HepG2 (cell line): ENCODE data around the gene KIF1C. TPM values are rescaled to one million over a fixed set of nuclear protein-coding genes. Genes with fewer than 3 reads are reported as not detected.

Source experiments
- ATAC-seq: fragments of 200-7000 bp; cut with Tn5 transposase; 3 replicates; pipeline ENCODE4 v1.9.1; 2020; ENCODE audit warnings: mild to moderate bottlenecking, moderate library complexity
- Bru-seq: library from RNA; stranded (reverse); fragments of 400-500 nt; gene quantifications from one replicate; lab custom pipeline; 2021; lab: Mats Ljungman, UMichigan
- BruChase-seq, 2 experiments: library from RNA; stranded (reverse); fragments of 400-500 nt; gene quantifications; one replicate each; lab custom pipeline; 2021; lab: Mats Ljungman, UMichigan
- BruUV-seq: library from RNA; stranded (reverse); fragments of 400-500 nt; replicated peaks from 2 replicates; lab custom pipeline; 2021; lab: Mats Ljungman, UMichigan
- CTCF ChIA-PET: fragments of 300-600 bp; formaldehyde crosslinking; extraction: SDS; loops from one replicate; lab custom pipeline; 2021; ENCODE audit warnings: low total read pairs, inconsistent platforms, low intra/inter-chr PET ratio; lab: Yijun Ruan, JAX
- POLR2A ChIA-PET: fragments of 350-600 bp; sonication (Branson Sonifier 250); formaldehyde crosslinking; loops from one replicate; lab custom pipeline; 2020; ENCODE audit warnings: antibody characterized with exemption, inconsistent platforms; lab: Yijun Ruan, JAX
- DNase-seq: peaks from one replicate; pipeline ENCODE4 v3.0.0-alpha.2; 2015; ENCODE audit warnings: low spot score
- FAIRE-seq: peaks from 3 replicates; lab custom pipeline; 2011; peaks lifted over from hg19 to GRCh38; lab: Jason Lieb, UNC
- H2AFZ ChIP-seq: one replicate; pipeline ENCODE4 v1.6.1; 2011; ENCODE audit warnings: low read length, inconsistent platforms
- H3K27ac ChIP-seq: fragments of 300-600 bp; 3 replicates; pipeline ENCODE4 v1.8.0; 2011; ENCODE audit warnings: mixed run types, mild to moderate bottlenecking, mixed read lengths, low read length, inconsistent platforms; ENCODE audit not compliant: insufficient read depth; ENCODE audit errors: extremely low read length
- H3K27me3 ChIP-seq, 2 experiments: fragments of 200-600 bp in 1 of 2; 2 replicates in 1 of 2; 3 replicates in 1 of 2; pipeline versions ENCODE4 v1.6.0 to v1.8.0; 2011; ENCODE audit warnings: low read length in 2 of 2, mild to moderate bottlenecking in 2 of 2, moderate library complexity in 2 of 2, inconsistent platforms in 1 of 2; ENCODE audit not compliant: insufficient read depth in 2 of 2, control insufficient read depth in 1 of 2
- H3K36me3 ChIP-seq, 2 experiments: fragments of 200-600 bp in 1 of 2; replicated peaks in 1 of 2; 2 replicates in 1 of 2; 3 replicates in 1 of 2; pipeline versions ENCODE4 v1.5.1 to v1.8.0; 2011; ENCODE audit warnings: low read length in 2 of 2, inconsistent platforms in 1 of 2; ENCODE audit not compliant: insufficient read depth in 2 of 2, control insufficient read depth in 1 of 2
- H3K4me1 ChIP-seq: 2 replicates; pipeline ENCODE4 v1.5.1; 2012; ENCODE audit warnings: low read length, inconsistent platforms; ENCODE audit not compliant: insufficient read depth
- H3K4me2 ChIP-seq: 2 replicates; pipeline ENCODE4 v1.6.0; 2011; ENCODE audit warnings: low read depth, low read length, inconsistent platforms
- H3K4me3 ChIP-seq, 3 experiments: fragments of 200-600 bp in 1 of 3; sonication (generic), shearing (Covaris generic) in 1 of 3; replicated peaks in 1 of 3; 2 replicates each; pipeline ENCODE4 v1.5.1; 2011 to 2016; ENCODE audit warnings: low read length in 3 of 3, inconsistent platforms in 2 of 3, low read depth in 2 of 3, mild to moderate bottlenecking in 2 of 3, control low read depth in 1 of 3, mixed read lengths in 1 of 3; ENCODE audit not compliant: insufficient read depth in 1 of 3
- H3K79me2 ChIP-seq: one replicate; pipeline ENCODE4 v1.6.1; 2011; ENCODE audit warnings: low read length, inconsistent platforms; ENCODE audit not compliant: insufficient read depth
- H3K9ac ChIP-seq: 2 replicates; pipeline ENCODE4 v1.6.0; 2011; ENCODE audit warnings: mild to moderate bottlenecking, low read depth, low read length, inconsistent platforms; ENCODE audit not compliant: insufficient read depth
- H3K9me3 ChIP-seq: 2 replicates; pipeline ENCODE4 v1.5.1; 2012; ENCODE audit warnings: mild to moderate bottlenecking, low read length
- H4K20me1 ChIP-seq: 2 replicates; pipeline ENCODE4 v1.6.0; 2011; ENCODE audit warnings: inconsistent platforms, mild to moderate bottlenecking, low read length, moderate library complexity; ENCODE audit not compliant: insufficient read depth
- HMGA1 ChIP-seq: sonication (generic); formaldehyde crosslinking; conservative IDR thresholded peaks from 2 replicates; pipeline ENCODE4 v1.4.0; 2020; ENCODE audit warnings: missing genetic modification reagents
- NCOA2 ChIP-seq: sonication (generic); formaldehyde crosslinking; IDR thresholded peaks from 2 replicates; pipeline ENCODE4 v1.8.0; 2022; ENCODE audit warnings: inconsistent platforms
- REPIN1 ChIP-seq: sonication (generic); formaldehyde crosslinking; IDR thresholded peaks from 2 replicates; pipeline ENCODE4 v1.8.0; 2022; ENCODE audit warnings: missing genetic modification reagents, low read depth, mild to moderate bottlenecking, borderline replicate concordance
- SPEN ChIP-seq: sonication (generic); formaldehyde crosslinking; IDR thresholded peaks from 2 replicates; pipeline ENCODE4 v1.5.1; 2020; ENCODE audit warnings: low read depth, mild to moderate bottlenecking, missing genetic modification reagents
- SRY ChIP-seq: sonication (generic); formaldehyde crosslinking; IDR thresholded peaks from 2 replicates; pipeline ENCODE4 v1.8.0; 2022; ENCODE audit warnings: mild to moderate bottlenecking, missing genetic modification reagents
- ZNF17 ChIP-seq: sonication (generic); formaldehyde crosslinking; IDR thresholded peaks from 2 replicates; pipeline ENCODE4 v1.5.0; 2020; ENCODE audit warnings: mild to moderate bottlenecking, missing genetic modification reagents
- ZNF430 ChIP-seq: sonication (generic); formaldehyde crosslinking; IDR thresholded peaks from 2 replicates; pipeline ENCODE4 v1.9.0; 2021; ENCODE audit warnings: mild to moderate bottlenecking, missing genetic modification reagents
- ZNF619 ChIP-seq: sonication (generic); formaldehyde crosslinking; IDR thresholded peaks from 2 replicates; pipeline ENCODE4 v1.4.0; 2020; ENCODE audit warnings: mild to moderate bottlenecking, missing genetic modification reagents
- WGBS: methylation state at CpG from one replicate; pipeline ENCODE4 v1.1.6; 2017; ENCODE audit warnings: low lambda C conversion rate; 5-methylcytosine and 5-hydroxymethylcytosine counted together
- in situ Hi-C: cut with HindIII; loops from 2 replicates; pipeline ENCODE4 v1.10.0; 2017; ENCODE audit warnings: low pct_unique_long_range_greater_than_20kb; ENCODE audit not compliant: extremely low pct_ligation_motif_present
- intact Hi-C: fragments of 100-400 bp; cut with micrococcal nuclease; formaldehyde crosslinking; loops from one replicate; pipeline ENCODE4 v1.10.0; 2022; ENCODE audit not compliant: unreplicated experiment
- long read RNA-seq, 2 experiments: library from RNA in 1 of 2; library from polyadenylated mRNA in 1 of 2; stranded (forward) in 1 of 2; unstranded in 1 of 2; transcript quantifications; one replicate each; pipeline ENCODE4 v2.0.0, GENCODE V29; 2019 to 2022
- polyA minus RNA-seq, 3 experiments: library from RNA; depleted of rRNA, polyadenylated mRNA; stranded (reverse); fragments of >200 nt; gene quantifications; 2 replicates each; pipeline ENCODE4 v1.2.3, GENCODE V29; 2011; ENCODE audit warnings: low replicate concordance in 1 of 3
- polyA plus RNA-seq, 8 experiments: library from polyadenylated mRNA; depleted of rRNA in 3 of 8; stranded (reverse) in 7 of 8; unstranded in 1 of 8; fragments of >200 nt; fragmentation: Illumina TruSeq in 4 of 8; extraction: Trizol in 4 of 8; gene quantifications; 2 replicates each; pipeline versions ENCODE4 v1.2.1 to v1.2.3, GENCODE V29; 2011 to 2016; ENCODE audit warnings: low read depth in 4 of 8, missing spikeins in 1 of 8, mixed read lengths in 1 of 8; ENCODE audit not compliant: insufficient read depth in 1 of 8
- total RNA-seq, 5 experiments: library from RNA; depleted of rRNA; stranded (reverse); fragments of >200 nt; fragmentation: Illumina TruSeq; extraction: Trizol; gene quantifications; 2 replicates each; pipeline ENCODE4 v1.2.3, GENCODE V29; 2016; ENCODE audit warnings: low read depth in 1 of 5
- TF ChIP-seq, protein P1 (sequence below): sonication (generic); formaldehyde crosslinking; IDR thresholded peaks from 2 replicates; pipeline ENCODE4 v1.4.0; 2020; ENCODE audit warnings: missing genetic modification reagents, borderline replicate concordance
- TF ChIP-seq, protein P2 (sequence below): sonication (generic); formaldehyde crosslinking; IDR thresholded peaks from 2 replicates; pipeline ENCODE4 v1.4.0; 2020; ENCODE audit warnings: low read depth, mild to moderate bottlenecking, missing genetic modification reagents
- TF ChIP-seq, protein P3 (sequence below): sonication (generic); formaldehyde crosslinking; IDR thresholded peaks from 2 replicates; pipeline ENCODE4 v1.4.0; 2020; ENCODE audit warnings: mild to moderate bottlenecking, missing genetic modification reagents

Gene KIF1C
- total RNA-seq (2016; rRNA removed; fragmentation: Illumina TruSeq; extraction: Trizol) (79.0 and 104 TPM in 2 replicates), polyA plus RNA-seq (2011; rRNA removed) (70.0 and 77.7 TPM in 2 replicates), polyA minus RNA-seq (2011; rRNA and poly(A)+ RNA removed; ENCODE audit: low replicate concordance) (103 and 104 TPM in 2 replicates), Bru-seq, nascent RNA (percentile 80 among the genes with signal in this experiment), BruChase-seq, experiment 1, labeled RNA remaining after a 6-hour chase (percentile 93 among the genes with signal in this experiment), BruChase-seq, experiment 2, labeled RNA remaining after a 2-hour chase (percentile 89 among the genes with signal in this experiment)
- total RNA-seq (2016; cell fraction: cytosol; rRNA removed; fragmentation: Illumina TruSeq; extraction: Trizol; ENCODE audit: low read depth) = 19.8 and 24.9 TPM in 2 replicates
- total RNA-seq (2016; cell fraction: insoluble cytoplasmic fraction; rRNA removed; fragmentation: Illumina TruSeq; extraction: Trizol) = 62.8 and 109 TPM in 2 replicates
- 101 and 114 TPM in 2 replicates for total RNA-seq (2016; cell fraction: membrane; rRNA removed; fragmentation: Illumina TruSeq; extraction: Trizol)
- total RNA-seq (2016; cell fraction: nucleus; rRNA removed; fragmentation: Illumina TruSeq; extraction: Trizol) = 47.9 and 62.6 TPM in 2 replicates
- polyA plus RNA-seq (2011; cell fraction: cytosol; rRNA removed) = 41.2 and 41.3 TPM in 2 replicates
- 56.4 and 66.4 TPM in 2 replicates for polyA plus RNA-seq (2011; cell fraction: nucleus; rRNA removed)
- 64.6 and 76.7 TPM in 2 replicates for polyA plus RNA-seq (2012)
- 35.2 and 41.4 TPM in 2 replicates for polyA plus RNA-seq (2016; cell fraction: cytosol; fragmentation: Illumina TruSeq; extraction: Trizol; ENCODE audit: low read depth)
- 92.0 and 117 TPM in 2 replicates for polyA plus RNA-seq (2016; cell fraction: insoluble cytoplasmic fraction; fragmentation: Illumina TruSeq; extraction: Trizol; ENCODE audit: low read depth)
- polyA plus RNA-seq (2016; cell fraction: membrane; fragmentation: Illumina TruSeq; extraction: Trizol; ENCODE audit: low read depth) = 104 and 124 TPM in 2 replicates
- 138 and 143 TPM in 2 replicates for polyA plus RNA-seq (2016; cell fraction: nucleus; fragmentation: Illumina TruSeq; extraction: Trizol; ENCODE audit: insufficient read depth, low read depth)
- polyA minus RNA-seq (2011; cell fraction: cytosol; rRNA and poly(A)+ RNA removed) = 33.7 and 51.0 TPM in 2 replicates
- 23.3 and 28.5 TPM in 2 replicates for polyA minus RNA-seq (2011; cell fraction: nucleus; rRNA and poly(A)+ RNA removed)
- long read RNA-seq, experiment 1, full-length matches to known transcripts = 1 of 21 reads
- long read RNA-seq, experiment 1, partial matches to known transcripts = 20 of 21 reads
- long read RNA-seq, experiment 1, other reads (novel, unspliced or antisense) = 0 of 21 reads
- long read RNA-seq, experiment 2, full-length matches to known transcripts = 46 of 501 reads
- long read RNA-seq, experiment 2, partial matches to known transcripts = 361 of 501 reads
- long read RNA-seq, experiment 2, other reads (novel, unspliced or antisense) = 94 of 501 reads

DNA sequence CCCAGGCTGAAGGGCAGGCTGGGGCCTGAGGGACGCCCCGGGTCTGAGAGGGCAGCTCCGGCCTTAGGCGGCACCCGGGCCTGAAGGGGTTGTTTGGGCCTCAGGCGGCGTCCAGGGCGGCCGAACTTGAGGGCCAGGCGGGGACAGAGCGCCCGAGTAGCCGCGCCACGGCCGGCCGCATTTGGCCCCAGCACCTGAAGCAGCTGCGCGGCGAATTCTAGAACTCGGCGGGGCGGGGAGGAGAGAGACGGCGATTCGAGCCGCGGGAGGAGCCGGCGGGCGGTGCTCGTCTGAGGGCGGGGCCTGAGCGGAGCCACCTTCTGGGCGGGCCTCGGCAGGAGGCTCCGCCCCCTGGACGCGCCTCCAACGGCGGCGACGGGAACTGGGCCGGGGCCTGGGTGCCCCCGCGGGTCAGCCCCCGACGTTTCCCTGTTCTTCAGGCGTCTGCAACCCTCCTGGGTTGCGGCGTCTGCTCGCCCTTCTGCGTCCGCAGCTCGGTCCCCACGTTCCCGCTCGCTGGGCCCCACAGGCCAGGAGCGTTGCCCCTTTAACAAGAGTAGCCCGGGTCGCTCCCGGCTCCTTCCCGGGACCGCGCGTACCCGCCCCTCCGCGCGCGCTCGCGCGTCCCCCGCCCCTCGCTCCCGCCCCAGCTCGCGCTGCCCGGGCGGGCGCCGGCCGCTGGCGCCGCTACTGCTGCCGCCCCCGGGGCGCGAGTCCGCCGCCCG is at the start of gene KIF1C, which contains the start of gene INCA1:
KIF1C (plus strand) TSS at position 649 of the 725 bp plus-strand sequence. CDS start 2,297 bp downstream, outside the sequence.
INCA1 (minus strand) TSS at position 221 of the 725 bp plus-strand sequence. CDS start 3,085 bp downstream, outside the sequence.
- intact Hi-C loops = no loop called here
- peak; percentile 78 for ATAC-seq
- TF ChIP-seq, protein P1, sequence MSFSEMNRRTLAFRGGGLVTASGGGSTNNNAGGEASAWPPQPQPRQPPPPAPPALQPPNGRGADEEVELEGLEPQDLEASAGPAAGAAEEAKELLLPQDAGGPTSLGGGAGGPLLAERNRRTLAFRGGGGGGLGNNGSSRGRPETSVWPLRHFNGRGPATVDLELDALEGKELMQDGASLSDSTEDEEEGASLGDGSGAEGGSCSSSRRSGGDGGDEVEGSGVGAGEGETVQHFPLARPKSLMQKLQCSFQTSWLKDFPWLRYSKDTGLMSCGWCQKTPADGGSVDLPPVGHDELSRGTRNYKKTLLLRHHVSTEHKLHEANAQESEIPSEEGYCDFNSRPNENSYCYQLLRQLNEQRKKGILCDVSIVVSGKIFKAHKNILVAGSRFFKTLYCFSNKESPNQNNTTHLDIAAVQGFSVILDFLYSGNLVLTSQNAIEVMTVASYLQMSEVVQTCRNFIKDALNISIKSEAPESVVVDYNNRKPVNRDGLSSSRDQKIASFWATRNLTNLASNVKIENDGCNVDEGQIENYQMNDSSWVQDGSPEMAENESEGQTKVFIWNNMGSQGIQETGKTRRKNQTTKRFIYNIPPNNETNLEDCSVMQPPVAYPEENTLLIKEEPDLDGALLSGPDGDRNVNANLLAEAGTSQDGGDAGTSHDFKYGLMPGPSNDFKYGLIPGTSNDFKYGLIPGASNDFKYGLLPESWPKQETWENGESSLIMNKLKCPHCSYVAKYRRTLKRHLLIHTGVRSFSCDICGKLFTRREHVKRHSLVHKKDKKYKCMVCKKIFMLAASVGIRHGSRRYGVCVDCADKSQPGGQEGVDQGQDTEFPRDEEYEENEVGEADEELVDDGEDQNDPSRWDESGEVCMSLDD = 0 out of 2 replicates have a peak, but pooled peaks have one; percentile 16
- peak; percentile 54; the same call in 1 of the 2 replicates for TF ChIP-seq ZNF430 (CRISPR knock-in tag)
- peak; percentile 14; the same call in 1 of the 2 replicates for TF ChIP-seq ZNF619 (CRISPR knock-in tag)
- TF ChIP-seq, protein P2, sequence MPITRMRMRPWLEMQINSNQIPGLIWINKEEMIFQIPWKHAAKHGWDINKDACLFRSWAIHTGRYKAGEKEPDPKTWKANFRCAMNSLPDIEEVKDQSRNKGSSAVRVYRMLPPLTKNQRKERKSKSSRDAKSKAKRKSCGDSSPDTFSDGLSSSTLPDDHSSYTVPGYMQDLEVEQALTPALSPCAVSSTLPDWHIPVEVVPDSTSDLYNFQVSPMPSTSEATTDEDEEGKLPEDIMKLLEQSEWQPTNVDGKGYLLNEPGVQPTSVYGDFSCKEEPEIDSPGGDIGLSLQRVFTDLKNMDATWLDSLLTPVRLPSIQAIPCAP (CRISPR knock-in tag) = no peak
- no peak for TF ChIP-seq SPEN
- no peak for TF ChIP-seq ZNF17 (CRISPR knock-in tag)
- no peak for TF ChIP-seq HMGA1 (CRISPR knock-in tag)
- 0 out of 2 replicates have a peak, but pooled peaks have one; percentile 50 for TF ChIP-seq REPIN1
- TF ChIP-seq, protein P3, sequence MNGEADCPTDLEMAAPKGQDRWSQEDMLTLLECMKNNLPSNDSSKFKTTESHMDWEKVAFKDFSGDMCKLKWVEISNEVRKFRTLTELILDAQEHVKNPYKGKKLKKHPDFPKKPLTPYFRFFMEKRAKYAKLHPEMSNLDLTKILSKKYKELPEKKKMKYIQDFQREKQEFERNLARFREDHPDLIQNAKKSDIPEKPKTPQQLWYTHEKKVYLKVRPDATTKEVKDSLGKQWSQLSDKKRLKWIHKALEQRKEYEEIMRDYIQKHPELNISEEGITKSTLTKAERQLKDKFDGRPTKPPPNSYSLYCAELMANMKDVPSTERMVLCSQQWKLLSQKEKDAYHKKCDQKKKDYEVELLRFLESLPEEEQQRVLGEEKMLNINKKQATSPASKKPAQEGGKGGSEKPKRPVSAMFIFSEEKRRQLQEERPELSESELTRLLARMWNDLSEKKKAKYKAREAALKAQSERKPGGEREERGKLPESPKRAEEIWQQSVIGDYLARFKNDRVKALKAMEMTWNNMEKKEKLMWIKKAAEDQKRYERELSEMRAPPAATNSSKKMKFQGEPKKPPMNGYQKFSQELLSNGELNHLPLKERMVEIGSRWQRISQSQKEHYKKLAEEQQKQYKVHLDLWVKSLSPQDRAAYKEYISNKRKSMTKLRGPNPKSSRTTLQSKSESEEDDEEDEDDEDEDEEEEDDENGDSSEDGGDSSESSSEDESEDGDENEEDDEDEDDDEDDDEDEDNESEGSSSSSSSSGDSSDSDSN (CRISPR knock-in tag) = peak; percentile 83
- TF ChIP-seq SRY (CRISPR knock-in tag) = 0 out of 2 replicates have a peak, but pooled peaks have one; percentile 66
- TF ChIP-seq NCOA2 (CRISPR knock-in tag) = peak; percentile 11; the same call in 1 of the 2 replicates

More for the DNA sequence above, at the start of gene KIF1C, which contains the start of gene INCA1:
- H3K4me3 ChIP-seq = peak within 1 kb of the TSS; percentile 91 to 93 (median 92)
- no CpG with 5 or more reads among the region's 93 CpGs for WGBS
- H3K27ac ChIP-seq = peak within 1 kb of the TSS; percentile 93
- CTCF ChIA-PET = no interaction called here
- BruUV-seq = TSS peak; percentile 43
- peak; percentile 77 for DNase-seq
- peak within 1 kb of the TSS; percentile 89 for H3K4me2 ChIP-seq
- H3K9ac ChIP-seq = peak within 1 kb of the TSS; percentile 92
- no peaks in the 10 kb centered on the region for H4K20me1 ChIP-seq
- peaks cover 4 to 20% of the 10 kb centered on the region in 2 experiments for H3K36me3 ChIP-seq
- FAIRE-seq = peak; percentile 18
- no peaks in the 10 kb centered on the region for H3K9me3 ChIP-seq
- in situ Hi-C loops = no loop called here
- H2AFZ ChIP-seq = no peak within 1 kb of the TSS
- no peaks in the 10 kb centered on the region; a peak in 1 of 5 replicates for H3K27me3 ChIP-seq
- H3K79me2 ChIP-seq = peaks cover 26% of the 10 kb centered on the region
- POLR2A ChIA-PET = interaction anchor here (0.8 to 5.1 kb wide), 17 partner anchors 9 to 201 kb away, joined by 3 to 74 read pairs (median 7); partner anchors contain the start of genes CAMTA2, PFN1, PSMB6 and RNF167
- H3K4me1 ChIP-seq = peaks cover 28% of the 10 kb centered on the region
